H9 (cell line): ENCODE results near the gene SCTR. TPM values are rescaled to one million over a fixed set of nuclear protein-coding genes. Genes with fewer than 3 reads are reported as not detected.

Experiments
- DNase-seq: peaks from one replicate; pipeline ENCODE4 v3.0.0-alpha.2; 2017
- H2AFZ ChIP-seq: one replicate; pipeline ENCODE4 v1.6.1; 2013; ENCODE audit warnings: mild to moderate bottlenecking, low read length, control low read depth, moderate library complexity
- H2AK5ac ChIP-seq: 2 replicates; pipeline ENCODE4 v1.6.1; 2013; ENCODE audit warnings: low read length, control low read depth, mixed read lengths; ENCODE audit not compliant: insufficient read length
- H2BK120ac ChIP-seq: one replicate; pipeline ENCODE4 v1.6.1; 2013; ENCODE audit warnings: low read depth, mild to moderate bottlenecking, low read length, control low read depth, inconsistent platforms; ENCODE audit not compliant: poor library complexity, severe bottlenecking
- H2BK12ac ChIP-seq: 2 replicates; pipeline ENCODE4 v1.6.1; 2013; ENCODE audit warnings: low read length, control low read depth, mixed read lengths, low read depth; ENCODE audit not compliant: insufficient read length
- H2BK15ac ChIP-seq: 2 replicates; pipeline ENCODE4 v1.6.1; 2013; ENCODE audit warnings: low read depth, low read length, control low read depth
- H2BK20ac ChIP-seq: one replicate; pipeline ENCODE4 v1.6.1; 2013; ENCODE audit warnings: low read depth, mild to moderate bottlenecking, low read length, control low read depth, inconsistent platforms; ENCODE audit not compliant: poor library complexity, severe bottlenecking
- H2BK5ac ChIP-seq: 2 replicates; pipeline ENCODE4 v1.6.1; 2013; ENCODE audit warnings: low read length, control low read depth, mixed read lengths; ENCODE audit not compliant: insufficient read length
- H3K14ac ChIP-seq: 2 replicates; pipeline ENCODE4 v1.6.1; 2013; ENCODE audit warnings: low read length, control low read depth; ENCODE audit not compliant: insufficient read depth
- H3K18ac ChIP-seq: 2 replicates; pipeline ENCODE4 v1.6.1; 2013; ENCODE audit warnings: low read depth, mild to moderate bottlenecking, mixed read lengths, low read length, control low read depth; ENCODE audit not compliant: insufficient read length
- H3K23ac ChIP-seq: 2 replicates; pipeline ENCODE4 v1.6.1; 2013; ENCODE audit warnings: low read length, control low read depth, mixed read lengths, low read depth; ENCODE audit not compliant: insufficient read length
- H3K23me2 ChIP-seq: 2 replicates; pipeline ENCODE4 v1.6.1; 2013; ENCODE audit warnings: low read depth, mild to moderate bottlenecking, mixed read lengths, low read length, control low read depth; ENCODE audit not compliant: insufficient read length, poor library complexity, severe bottlenecking
- H3K27ac ChIP-seq: 2 replicates; pipeline ENCODE4 v1.5.1; 2013; ENCODE audit warnings: low read length, control low read depth, mixed read lengths, low read depth; ENCODE audit not compliant: insufficient read length
- H3K27me3 ChIP-seq: 2 replicates; pipeline ENCODE4 v1.6.1; 2013; ENCODE audit warnings: low read length, control low read depth, inconsistent platforms; ENCODE audit not compliant: insufficient read depth
- H3K4ac ChIP-seq: 2 replicates; pipeline ENCODE4 v1.6.1; 2013; ENCODE audit warnings: low read depth, mild to moderate bottlenecking, control low read depth, inconsistent platforms, low read length, moderate library complexity
- H3K4me1 ChIP-seq: 2 replicates; pipeline ENCODE4 v1.6.1; 2013; ENCODE audit warnings: low read length, control low read depth, inconsistent platforms; ENCODE audit not compliant: insufficient read depth
- H3K4me2 ChIP-seq: 2 replicates; pipeline ENCODE4 v1.6.1; 2013; ENCODE audit warnings: low read length, control low read depth, mixed read lengths; ENCODE audit not compliant: insufficient read length, insufficient read depth
- H3K56ac ChIP-seq: 2 replicates; pipeline ENCODE4 v1.6.1; 2013; ENCODE audit warnings: low read depth, mild to moderate bottlenecking, mixed read lengths, low read length, control low read depth; ENCODE audit not compliant: insufficient read length
- H3K79me1 ChIP-seq: 2 replicates; pipeline ENCODE4 v1.6.1; 2013; ENCODE audit warnings: low read depth, mild to moderate bottlenecking, moderate library complexity, low read length, control low read depth, inconsistent platforms; ENCODE audit not compliant: insufficient read depth, poor library complexity, severe bottlenecking
- H3K79me2 ChIP-seq: 2 replicates; pipeline ENCODE4 v1.6.1; 2013; ENCODE audit warnings: low read length, control low read depth, inconsistent platforms; ENCODE audit not compliant: insufficient read depth
- H3K9ac ChIP-seq: 2 replicates; pipeline ENCODE4 v1.6.1; 2013; ENCODE audit warnings: low read length, control low read depth, mixed read lengths; ENCODE audit not compliant: insufficient read length; ENCODE audit errors: extremely low read depth
- H3K9me3 ChIP-seq: one replicate; pipeline ENCODE4 v1.6.1; 2013; ENCODE audit warnings: low read depth, low read length, inconsistent platforms; ENCODE audit not compliant: control insufficient read depth
- H3T11ph ChIP-seq: one replicate; pipeline ENCODE4 v1.6.1; 2013; ENCODE audit warnings: mild to moderate bottlenecking, low read length, control low read depth, inconsistent platforms
- H4K20me1 ChIP-seq: one replicate; pipeline ENCODE4 v1.6.1; 2013; ENCODE audit not compliant: control insufficient read depth, insufficient read length, insufficient read depth
- H4K5ac ChIP-seq: 2 replicates; pipeline ENCODE4 v1.6.1; 2013; ENCODE audit warnings: low read depth, mild to moderate bottlenecking, mixed read lengths, low read length, control low read depth; ENCODE audit not compliant: insufficient read length
- H4K8ac ChIP-seq: replicated peaks from 2 replicates; pipeline ENCODE4 v1.6.1; 2013; ENCODE audit warnings: low read length, control low read depth, mixed read lengths, low read depth; ENCODE audit not compliant: insufficient read length
- H4K91ac ChIP-seq: 2 replicates; pipeline ENCODE4 v1.6.1; 2013; ENCODE audit warnings: low read depth, mild to moderate bottlenecking, moderate library complexity, mixed read lengths, low read length, control low read depth; ENCODE audit not compliant: insufficient read length
- H3K27ac Mint-ChIP-seq, 3 experiments: 2 replicates in 2 of 3; 3 replicates in 1 of 3; pipeline ENCODE4 v1.8.0; 2020 to 2021; ENCODE audit warnings: mixed read lengths in 3 of 3, mild to moderate bottlenecking in 1 of 3, moderate library complexity in 1 of 3
- H3K27me3 Mint-ChIP-seq: 2 replicates; pipeline ENCODE4 v1.8.0; 2021; ENCODE audit warnings: low read depth, mild to moderate bottlenecking, moderate library complexity, mixed read lengths
- H3K36me3 Mint-ChIP-seq, 3 experiments: 2 replicates in 2 of 3; 3 replicates in 1 of 3; pipeline ENCODE4 v1.8.0; 2020 to 2021; ENCODE audit warnings: low read depth in 3 of 3, mixed read lengths in 3 of 3; ENCODE audit not compliant: insufficient read depth in 1 of 3
- H3K4me1 Mint-ChIP-seq, 2 experiments: 2 replicates each; pipeline ENCODE4 v1.8.0; 2020; ENCODE audit warnings: mixed read lengths in 2 of 2
- H3K4me3 Mint-ChIP-seq, 2 experiments: 2 replicates in 1 of 2; 3 replicates in 1 of 2; pipeline ENCODE4 v1.8.0; 2020 to 2021; ENCODE audit warnings: mild to moderate bottlenecking in 2 of 2, mixed read lengths in 2 of 2, moderate library complexity in 1 of 2
- H3K9me3 Mint-ChIP-seq, 2 experiments: 2 replicates in 1 of 2; 3 replicates in 1 of 2; pipeline ENCODE4 v1.8.0; 2020; ENCODE audit warnings: mild to moderate bottlenecking in 2 of 2, mixed read lengths in 2 of 2, moderate library complexity in 1 of 2
- WGBS: extraction: QIAGEN DNeasy Blood & Tissue Kit; methylation state at CpG from one replicate; pipeline ENCODE4 v1.1.7; 2013; ENCODE audit warnings: missing lambda C conversion rate, low lambda C conversion rate, mixed read lengths; ENCODE audit not compliant: insufficient read length; ENCODE audit errors: extremely low coverage; 5-methylcytosine and 5-hydroxymethylcytosine counted together
- total RNA-seq: library from RNA; stranded (reverse); gene quantifications from 2 replicates; pipeline ENCODE4 v1.2.1, GENCODE V29; 2021
- TF ChIP-seq, protein P1 (sequence below): fragments of 200-600 bp; sonication (generic); conservative IDR thresholded peaks from 3 replicates; pipeline ENCODE4 v1.8.0; 2021; ENCODE audit warnings: antibody characterized with exemption, mild to moderate bottlenecking

SCTR gene
- total RNA-seq, 1 experiment from 2014 or later, result not detected

DNA sequence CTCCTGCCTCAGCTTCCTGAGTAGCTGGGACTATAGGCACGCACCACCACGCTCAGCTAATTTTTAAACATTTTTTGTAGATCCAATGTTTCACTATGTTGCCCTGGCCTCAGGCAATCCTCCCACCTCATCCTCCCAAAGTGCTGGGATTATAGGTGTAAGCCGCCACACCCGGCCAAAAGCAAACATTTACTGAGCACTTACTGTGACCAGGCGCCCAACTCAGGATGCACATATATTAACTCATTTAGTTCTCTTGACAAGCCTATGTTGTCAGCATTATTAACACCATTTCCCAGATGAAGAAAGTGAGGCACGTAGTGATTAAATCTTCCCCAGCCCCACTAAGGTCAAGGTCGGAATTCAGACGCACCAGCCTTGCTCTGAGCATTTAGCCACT, 51.5 kb downstream of the SCTR start:
- Histone ChIP-seq H3K4ac (no peak overlapping the region), H3K27me3 (no peaks in the 10 kb centered on the region), H4K91ac (no peak overlapping the region), H3K9ac (no peak overlapping the region), H3K14ac (no peak overlapping the region; the same call in 1 of the 2 replicates), H3K56ac (no peak overlapping the region), H3K23me2 (no peaks in the 10 kb centered on the region), H3K27ac (no peak overlapping the region), H2BK12ac (no peak overlapping the region), H2AK5ac (no peak overlapping the region), H3T11ph (no peak overlapping the region), H4K8ac (no peak overlapping the region), H2BK20ac (no peak overlapping the region), H3K23ac (no peak overlapping the region), H3K79me2 (no peaks in the 10 kb centered on the region), H2AFZ (no peak overlapping the region), H3K9me3 (no peaks in the 10 kb centered on the region), H2BK15ac (no peak overlapping the region), H2BK120ac (no peak overlapping the region), H3K4me2 (no peak overlapping the region), H3K4me1 (no peaks in the 10 kb centered on the region), H4K5ac (no peak overlapping the region), H3K79me1 (no peaks in the 10 kb centered on the region), H2BK5ac (no peak overlapping the region), H4K20me1 (no peaks in the 10 kb centered on the region), H3K18ac (no peak overlapping the region)
- peaks cover 19 to 37% of the 10 kb centered on the region in 2 experiments for H3K4me1 Mint-ChIP-seq
- TF ChIP-seq, protein P1, sequence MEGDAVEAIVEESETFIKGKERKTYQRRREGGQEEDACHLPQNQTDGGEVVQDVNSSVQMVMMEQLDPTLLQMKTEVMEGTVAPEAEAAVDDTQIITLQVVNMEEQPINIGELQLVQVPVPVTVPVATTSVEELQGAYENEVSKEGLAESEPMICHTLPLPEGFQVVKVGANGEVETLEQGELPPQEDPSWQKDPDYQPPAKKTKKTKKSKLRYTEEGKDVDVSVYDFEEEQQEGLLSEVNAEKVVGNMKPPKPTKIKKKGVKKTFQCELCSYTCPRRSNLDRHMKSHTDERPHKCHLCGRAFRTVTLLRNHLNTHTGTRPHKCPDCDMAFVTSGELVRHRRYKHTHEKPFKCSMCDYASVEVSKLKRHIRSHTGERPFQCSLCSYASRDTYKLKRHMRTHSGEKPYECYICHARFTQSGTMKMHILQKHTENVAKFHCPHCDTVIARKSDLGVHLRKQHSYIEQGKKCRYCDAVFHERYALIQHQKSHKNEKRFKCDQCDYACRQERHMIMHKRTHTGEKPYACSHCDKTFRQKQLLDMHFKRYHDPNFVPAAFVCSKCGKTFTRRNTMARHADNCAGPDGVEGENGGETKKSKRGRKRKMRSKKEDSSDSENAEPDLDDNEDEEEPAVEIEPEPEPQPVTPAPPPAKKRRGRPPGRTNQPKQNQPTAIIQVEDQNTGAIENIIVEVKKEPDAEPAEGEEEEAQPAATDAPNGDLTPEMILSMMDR, result no peak
- H3K36me3 Mint-ChIP-seq, result no peaks in the 10 kb centered on the region
- DNase-seq, result no peak
- H3K27me3 Mint-ChIP-seq, result peaks cover 4% of the 10 kb centered on the region
- no peak overlapping the region; a peak in 1 of 7 replicates for H3K27ac Mint-ChIP-seq
- no peak overlapping the region for H3K4me3 Mint-ChIP-seq
- H3K9me3 Mint-ChIP-seq, result no peaks in the 10 kb centered on the region; a peak in 1 of 5 replicates
- no CpG with 5 or more reads among the region's 8 CpGs for WGBS
